Ectodermal cell (in vitro differentiated cells): ENCODE results near the gene STIM2.

Experiments
- H3K27ac ChIP-seq: 2 replicates; pipeline ENCODE4 v1.7.0; 2013; ENCODE audit warnings: mild to moderate bottlenecking, low read depth, low read length; ENCODE audit not compliant: insufficient read depth, poor library complexity, severe bottlenecking
- H3K27me3 ChIP-seq: 2 replicates; pipeline ENCODE4 v1.7.0; 2013; ENCODE audit warnings: mild to moderate bottlenecking, low read length; ENCODE audit not compliant: insufficient read depth, control insufficient read depth, poor library complexity, severe bottlenecking
- H3K36me3 ChIP-seq: one replicate; pipeline ENCODE4 v1.7.0; 2013; ENCODE audit warnings: low read length; ENCODE audit not compliant: control insufficient read depth, insufficient read depth
- H3K4me1 ChIP-seq: one replicate; pipeline ENCODE4 v1.7.0; 2013; ENCODE audit warnings: low read length; ENCODE audit not compliant: control insufficient read depth, insufficient read depth
- H3K4me3 ChIP-seq: 2 replicates; pipeline ENCODE4 v1.7.0; 2013; ENCODE audit warnings: low read depth, low read length, control low read depth; ENCODE audit not compliant: insufficient read depth
- H3K9me3 ChIP-seq: 2 replicates; pipeline ENCODE4 v1.7.0; 2013; ENCODE audit warnings: mild to moderate bottlenecking, low read length, moderate library complexity; ENCODE audit not compliant: control insufficient read depth
- WGBS, 2 experiments: methylation state at CpG; one replicate each; pipeline ENCODE4 v1.1.7; 2013; ENCODE audit warnings: missing lambda C conversion rate in 2 of 2; 5-methylcytosine and 5-hydroxymethylcytosine counted together

Gene STIM2

GRCh38 chr4:26878794-26879391, 18.3 kb downstream of the STIM2 start:
- Histone ChIP-seq H3K27me3 (no peaks in the 10 kb centered on the region), H3K4me1 (no peaks in the 10 kb centered on the region), H3K27ac (no peak overlapping the region), H3K9me3 (no peaks in the 10 kb centered on the region), H3K4me3 (no peak overlapping the region), H3K36me3 (no peaks in the 10 kb centered on the region)
- 92 to 96% methylated on average over 5 of the region's 5 CpGs for WGBS, 2 experiments

- Histone ChIP-seq H3K36me3 (no peaks in the 10 kb centered on the region), H3K9me3 (no peaks in the 10 kb centered on the region), H3K4me3 (no peak overlapping the region), H3K27ac (no peak overlapping the region), H3K27me3 (no peaks in the 10 kb centered on the region), H3K4me1 (no peaks in the 10 kb centered on the region)
- WGBS, 2 experiments: 91 to 98% methylated on average over 1 of the region's 2 CpGs
Measured at GRCh38 chr4:26879805-26880204, 19.2 kb downstream of the STIM2 start.

GRCh38 chr4:26884026-26884425, 23.4 kb downstream of the STIM2 start:
- Histone ChIP-seq H3K4me3 (no peak overlapping the region), H3K36me3 (no peaks in the 10 kb centered on the region), H3K27ac (no peak overlapping the region), H3K4me1 (no peaks in the 10 kb centered on the region), H3K27me3 (no peaks in the 10 kb centered on the region), H3K9me3 (no peaks in the 10 kb centered on the region)
- 88 to 92% methylated on average over 2 of the region's 2 CpGs for WGBS, 2 experiments

- no peaks in the 10 kb centered on the region for H3K27me3 ChIP-seq
- H3K9me3 ChIP-seq: no peaks in the 10 kb centered on the region
- 89 to 93% methylated on average over 5 of the region's 5 CpGs for WGBS, 2 experiments
- H3K27ac ChIP-seq: no peak overlapping the region
- H3K4me1 ChIP-seq: no peaks in the 10 kb centered on the region
- no peaks in the 10 kb centered on the region for H3K36me3 ChIP-seq
- H3K4me3 ChIP-seq: no peak overlapping the region
Measured at GRCh38 chr4:26884486-26884988, 23.9 kb downstream of the STIM2 start.

GRCh38 chr4:26885912-26886274, 25.3 kb downstream of the STIM2 start:
- no peaks in the 10 kb centered on the region for H3K4me1 ChIP-seq
- no peaks in the 10 kb centered on the region for H3K36me3 ChIP-seq
- WGBS, 2 experiments: 96 to 100% methylated on average over 2 of the region's 2 CpGs

GRCh38 chr4:26887143-26887542, 26.5 kb downstream of the STIM2 start:
- Histone ChIP-seq H3K9me3 (no peaks in the 10 kb centered on the region), H3K4me1 (no peaks in the 10 kb centered on the region), H3K27me3 (no peaks in the 10 kb centered on the region), H3K36me3 (no peaks in the 10 kb centered on the region), H3K27ac (no peak overlapping the region), H3K4me3 (no peak overlapping the region)
- 50% methylated on average over 2 to 3 of the region's 3 CpGs for WGBS, 2 experiments

More at GRCh38 chr4:26885912-26886274, 25.3 kb downstream of the STIM2 start:
- H3K4me3 ChIP-seq: no peak overlapping the region
- no peaks in the 10 kb centered on the region for H3K9me3 ChIP-seq
- H3K27ac ChIP-seq: no peak overlapping the region
- H3K27me3 ChIP-seq: no peaks in the 10 kb centered on the region

GRCh38 chr4:26887809-26888208, 27.2 kb downstream of the STIM2 start:
- Histone ChIP-seq H3K36me3 (no peaks in the 10 kb centered on the region), H3K27me3 (no peaks in the 10 kb centered on the region), H3K4me1 (no peaks in the 10 kb centered on the region), H3K4me3 (no peak overlapping the region), H3K27ac (no peak overlapping the region), H3K9me3 (no peaks in the 10 kb centered on the region)
- WGBS, 2 experiments: 93 to 100% methylated on average over 2 of the region's 2 CpGs

GRCh38 chr4:26889356-26889755, 28.7 kb downstream of the STIM2 start:
- Histone ChIP-seq H3K4me3 (no peak overlapping the region), H3K27me3 (no peaks in the 10 kb centered on the region), H3K27ac (no peak overlapping the region), H3K4me1 (no peaks in the 10 kb centered on the region), H3K9me3 (no peaks in the 10 kb centered on the region), H3K36me3 (no peaks in the 10 kb centered on the region)
- 89 to 91% methylated on average over 3 of the region's 3 CpGs for WGBS, 2 experiments

GRCh38 chr4:26891054-26891453, 30.4 kb downstream of the STIM2 start:
- Histone ChIP-seq H3K4me3 (no peak overlapping the region), H3K4me1 (no peaks in the 10 kb centered on the region), H3K36me3 (no peaks in the 10 kb centered on the region), H3K27ac (no peak overlapping the region), H3K27me3 (no peaks in the 10 kb centered on the region), H3K9me3 (no peaks in the 10 kb centered on the region)

- H3K9me3 ChIP-seq: no peaks in the 10 kb centered on the region
- no peak overlapping the region for H3K4me3 ChIP-seq
- no peaks in the 10 kb centered on the region for H3K36me3 ChIP-seq
- H3K4me1 ChIP-seq: no peaks in the 10 kb centered on the region
- WGBS, 2 experiments: 93 to 94% methylated on average over 6 of the region's 6 CpGs
- no peaks in the 10 kb centered on the region for H3K27me3 ChIP-seq
- H3K27ac ChIP-seq: no peak overlapping the region
Measured at GRCh38 chr4:26891867-26892266, 31.2 kb downstream of the STIM2 start.
